HG02973 (cell line): ENCODE results near the gene OPTC.

Experiments
- ATAC-seq: cut with Tn5 transposase; IDR thresholded peaks from one replicate; pipeline ENCODE4 v1.9.1; 2021; ENCODE audit warnings: moderate library complexity; ENCODE audit not compliant: unreplicated experiment

Gene OPTC

DNA sequence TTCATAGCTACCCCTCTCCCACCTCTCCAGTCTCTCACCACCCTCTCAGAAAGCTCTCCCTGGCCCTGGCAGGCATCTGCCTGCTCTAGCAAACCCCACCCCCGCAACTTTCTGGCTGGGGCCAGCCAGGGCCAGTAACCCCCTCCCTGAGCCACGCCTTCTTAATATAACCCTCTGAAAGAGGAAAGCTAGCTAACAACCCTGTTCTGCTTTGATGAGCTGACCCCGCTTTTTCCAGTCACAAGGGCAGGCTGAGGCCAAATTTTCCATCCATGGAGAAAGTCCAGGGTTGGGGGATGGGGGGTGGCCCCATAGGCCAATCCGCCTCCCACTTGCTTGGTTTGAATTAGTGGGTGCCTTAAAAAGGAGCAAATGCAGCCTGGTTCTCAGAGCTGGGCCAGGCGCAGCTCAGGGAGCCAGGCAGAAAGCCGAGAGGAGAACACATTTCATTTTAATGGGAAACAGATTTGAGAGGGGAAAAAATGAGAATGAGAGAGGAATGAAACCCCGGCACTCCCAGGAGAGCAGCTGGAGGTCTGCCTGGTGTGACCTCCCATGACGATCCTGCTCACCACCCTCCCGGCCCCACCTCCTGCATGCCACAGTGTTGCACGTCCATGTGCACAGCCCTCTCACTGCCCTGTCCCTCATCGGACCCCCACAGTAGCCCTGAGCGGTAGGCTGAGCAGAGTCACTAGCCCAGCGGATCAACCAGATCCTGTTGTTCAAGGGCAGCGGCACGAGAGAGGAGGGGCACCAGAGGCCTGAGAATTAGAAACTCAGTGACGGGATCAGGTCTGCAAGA lies 62.3 kb downstream of the OPTC start:
- no peak for ATAC-seq

DNA sequence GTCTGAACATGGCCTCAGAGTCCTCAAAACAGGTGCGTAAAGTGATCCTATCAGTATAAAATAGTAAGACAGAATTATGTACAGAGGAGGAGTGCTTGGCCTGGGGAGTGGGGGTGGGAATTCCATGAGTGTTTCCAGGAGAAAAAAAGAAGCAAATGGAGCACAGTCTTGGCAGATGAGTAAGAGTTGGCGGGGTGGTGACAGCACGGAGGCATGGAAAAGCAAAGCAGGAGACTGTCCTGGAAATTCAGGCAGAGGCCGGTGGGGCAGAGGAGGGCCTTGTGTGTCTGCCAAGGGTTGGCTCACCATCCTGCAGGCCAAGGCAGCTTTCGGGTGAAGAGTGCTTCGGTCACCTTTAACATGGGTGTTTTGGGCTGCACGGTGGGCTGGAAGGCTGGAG lies 63.4 kb downstream of the OPTC start:
- no peak for ATAC-seq

DNA sequence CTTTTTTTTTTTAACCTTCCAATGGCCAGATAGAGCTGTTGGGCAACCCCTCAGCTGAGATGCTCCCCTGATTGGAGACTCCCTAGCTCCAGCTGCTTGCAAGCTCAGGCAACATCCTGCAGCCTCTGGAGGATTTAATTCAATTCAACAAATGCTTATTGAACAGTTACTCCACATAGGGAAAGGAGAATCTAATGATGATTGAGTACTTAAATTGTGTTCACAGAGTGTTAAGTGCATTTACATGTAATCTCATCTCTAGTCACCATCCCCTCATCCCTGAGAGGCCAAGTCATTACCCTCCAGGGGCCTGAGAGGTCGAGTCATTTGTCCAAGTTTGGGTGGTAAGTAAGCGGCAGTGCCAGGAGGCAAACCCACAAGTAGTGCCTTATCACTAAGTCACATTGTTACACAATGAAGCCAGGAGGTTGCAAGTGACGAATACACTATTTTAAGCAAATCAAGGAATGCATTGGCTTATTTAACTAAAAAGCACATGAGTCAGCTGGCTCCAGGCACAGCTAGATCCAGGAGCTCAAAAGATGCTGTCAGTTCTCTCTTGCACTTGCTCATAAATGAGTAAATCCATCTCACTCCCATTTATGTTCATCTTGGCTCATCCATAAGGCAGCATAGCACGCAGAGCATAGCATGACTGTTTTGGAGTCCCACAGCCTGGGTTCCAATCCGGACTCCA lies 64.3 kb downstream of the OPTC start:
- ATAC-seq, result no peak
